Activated CD4-positive, alpha-beta T cell treated with anti-CD3 and anti-CD28 coated beads for 1 hour (primary cell): ENCODE measurements around the gene RNASE8.
"Not testable (repeated sequence)": the region's sequence is repeated elsewhere in the genome, so short reads cannot be mapped to it uniquely, and the experiment has no call there.

Experiments used
- DNase-seq: peaks from one replicate; pipeline ENCODE4 v3.0.0-alpha.2; 2020

RNASE8 gene

GRCh38 chr14:21057803-21058675, at the start of gene RNASE8:
Gene RNASE8, plus strand, starts transcription at chr14:21057822. Its CDS starts 71 bp downstream, at chr14:21057893.
- no peak for DNase-seq

GRCh38 chr14:21009721-21010120, 47.9 kb upstream of the RNASE8 start:
- not testable (repeated sequence) for DNase-seq

- DNase-seq, result no peak
Measured at GRCh38 chr14:21011136-21011535, 46.5 kb upstream of the RNASE8 start.

- peak; percentile 68 for DNase-seq
Measured at GRCh38 chr14:21014761-21015190, 42.8 kb upstream of the RNASE8 start.

- no peak for DNase-seq
Measured at GRCh38 chr14:21015312-21015711, 42.3 kb upstream of the RNASE8 start.

- DNase-seq, result no peak
Measured at GRCh38 chr14:21016413-21017190, 41.0 kb upstream of the RNASE8 start.

- no peak for DNase-seq
Measured at GRCh38 chr14:21017528-21018245, 39.9 kb upstream of the RNASE8 start.

GRCh38 chr14:21018286-21018685, 39.3 kb upstream of the RNASE8 start:
- DNase-seq, result no peak

GRCh38 chr14:21018781-21019180, 38.8 kb upstream of the RNASE8 start:
- DNase-seq, result no peak

GRCh38 chr14:21019366-21019765, 38.3 kb upstream of the RNASE8 start:
- no peak for DNase-seq

- no peak for DNase-seq
Measured at GRCh38 chr14:21020977-21021545, 36.6 kb upstream of the RNASE8 start.

- DNase-seq, result no peak
Measured at GRCh38 chr14:21022686-21023085, 34.9 kb upstream of the RNASE8 start.

GRCh38 chr14:21023174-21023573, 34.4 kb upstream of the RNASE8 start:
- DNase-seq, result no peak

GRCh38 chr14:21023817-21024584, 33.6 kb upstream of the RNASE8 start:
- no peak for DNase-seq

GRCh38 chr14:21024585-21025370, 32.8 kb upstream of the RNASE8 start, which contains the start of gene NDRG2:
Gene NDRG2, minus strand, starts transcription at chr14:21025061. Its CDS starts 1,746 bp downstream, at chr14:21023315.
- peak; percentile 61 for DNase-seq

GRCh38 chr14:21025371-21026273, 32.0 kb upstream of the RNASE8 start:
- DNase-seq, result no peak

GRCh38 chr14:21026274-21026987, 31.2 kb upstream of the RNASE8 start:
- DNase-seq, result no peak

GRCh38 chr14:21026988-21027315, 30.7 kb upstream of the RNASE8 start:
- no peak for DNase-seq

- DNase-seq, result no peak
Measured at GRCh38 chr14:21029917-21030316, 27.7 kb upstream of the RNASE8 start, which contains the start of gene TPPP2. Gene TPPP2, plus strand, starts transcription at chr14:21030217. Its CDS starts 365 bp downstream, at chr14:21030582.
